Tibial nerve (tissue), 4 donors: ENCODE measurements around the gene MTUS2. TPM values are rescaled to one million over a fixed set of nuclear protein-coding genes. Genes with fewer than 3 reads are reported as not detected.

ENCODE experiments used
- DNase-seq, 2 donors: peaks; one replicate each; pipeline ENCODE4 v3.0.0-alpha.2; 2019; ENCODE audit warnings: low spot score in 2 of 2
- H3K27ac ChIP-seq, 4 donors: fragments of 200-600 bp; sonication (generic) in 3 of 4; one replicate each; pipeline ENCODE4 v1.5.1; 2017 to 2019; ENCODE audit warnings: mild to moderate bottlenecking in 1 of 4
- H3K27me3 ChIP-seq, 2 donors: fragments of 200-600 bp; sonication (generic) in 1 of 2; one replicate each; pipeline versions ENCODE4 v1.5.1 to v1.6.0; 2017 to 2019
- H3K36me3 ChIP-seq, 3 donors: fragments of 200-600 bp; sonication (generic); one replicate each; pipeline ENCODE4 v1.5.1; 2018 to 2019
- H3K4me1 ChIP-seq, 4 donors: fragments of 200-600 bp; sonication (generic) in 3 of 4; one replicate each; pipeline ENCODE4 v1.5.1; 2017 to 2019
- H3K4me3 ChIP-seq, 4 donors: fragments of 200-600 bp; sonication (generic) in 3 of 4; one replicate each; pipeline ENCODE4 v1.5.1; 2017 to 2019; ENCODE audit warnings: mild to moderate bottlenecking in 1 of 4, moderate library complexity in 1 of 4
- H3K9me3 ChIP-seq, 4 donors: fragments of 200-600 bp; sonication (generic) in 3 of 4; one replicate each; pipeline ENCODE4 v1.5.1; 2017 to 2019
- EP300 ChIP-seq, 2 donors: sonication (generic); formaldehyde crosslinking; IDR thresholded peaks; one replicate each; pipeline ENCODE4 v1.6.1; 2017; ENCODE audit warnings: antibody characterized with exemption in 2 of 2, mild to moderate bottlenecking in 1 of 2
- POLR2A ChIP-seq, 2 donors: fragments of 450-650 bp; IDR thresholded peaks; one replicate each; pipeline ENCODE4 v1.6.1; 2017; ENCODE audit warnings: antibody characterized with exemption in 2 of 2, mild to moderate bottlenecking in 2 of 2, moderate library complexity in 2 of 2
- WGBS, 2 donors: methylation state at CpG; one replicate each; pipeline ENCODE4 v1.1.5; 2018; 5-methylcytosine and 5-hydroxymethylcytosine counted together
- total RNA-seq, 4 donors: library from RNA; depleted of rRNA; stranded (reverse); fragments of >200 nt; gene quantifications; one replicate each; pipeline ENCODE4 v1.1.0, GENCODE V29; 2016
- TF ChIP-seq, protein P1 (sequence below), 5 experiments: fragments of 200-600 bp in 3 of 5; fragments of 450-650 bp in 2 of 5; sonication (generic) in 3 of 5; IDR thresholded peaks; one replicate each; pipeline ENCODE4 v1.5.1; 2016 to 2019; ENCODE audit warnings: antibody characterized with exemption in 5 of 5, mild to moderate bottlenecking in 3 of 5, moderate library complexity in 2 of 5

The MTUS2 gene
- total RNA-seq, 4 donors from 2014 or later, result 0.20 TPM; not detected in 3

DNA sequence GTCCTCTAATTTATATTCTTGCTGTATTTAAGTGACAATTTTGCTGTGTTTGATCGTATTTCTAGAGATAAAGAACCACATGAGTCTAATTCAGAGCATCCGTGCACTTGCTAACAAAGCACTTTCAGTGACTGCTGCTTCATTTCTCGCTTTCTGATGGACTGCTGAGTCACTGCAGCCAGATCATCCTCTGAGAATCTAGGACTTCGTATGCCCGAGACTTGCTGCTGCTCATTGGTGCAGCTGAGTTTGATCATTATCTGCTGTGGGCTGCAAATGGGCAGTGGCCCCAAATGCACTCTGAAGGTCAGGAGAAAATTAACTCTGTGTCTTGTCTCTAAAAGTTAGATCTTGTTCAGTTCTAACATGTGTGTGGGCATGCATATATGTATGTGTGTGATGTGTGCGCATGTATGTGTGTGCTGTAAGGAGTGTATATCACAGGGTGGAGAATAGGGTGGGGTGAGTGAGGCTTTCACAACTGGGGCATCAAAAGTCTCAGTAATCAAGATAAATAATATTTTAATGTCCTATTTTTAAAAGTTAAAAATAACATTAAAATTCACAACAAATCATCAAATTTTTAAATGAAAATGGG, 342.6 kb downstream of the MTUS2 start:
- H3K4me1 ChIP-seq, result no peaks in the 10 kb centered on the region
- TF ChIP-seq POLR2A (IDR thresholded peaks at IDR 0.05) (no peak), EP300 (IDR thresholded peaks at IDR 0.05) (no peak)
- WGBS, 2 donors, result 46% methylated on average over 6 of the region's 6 CpGs

DNA sequence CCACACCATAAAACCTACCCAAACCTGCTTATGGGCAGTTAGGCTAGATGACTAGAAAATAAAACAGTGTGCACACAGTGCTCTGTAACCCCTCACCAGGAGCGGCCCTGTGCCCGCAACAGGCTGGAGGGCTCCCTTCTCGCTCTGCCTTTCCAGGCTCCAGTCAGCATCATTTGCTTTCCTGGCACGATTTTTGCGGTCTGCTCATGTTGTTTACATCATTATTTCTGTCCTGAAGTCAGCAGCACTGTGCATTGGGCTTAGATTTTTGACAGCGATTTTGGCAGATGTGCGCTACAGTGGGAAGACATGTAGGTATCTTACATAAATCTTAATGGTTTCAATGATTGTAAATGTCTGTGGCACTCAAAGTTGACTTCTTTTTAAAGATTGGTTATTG, 344.0 kb downstream of the MTUS2 start:
- no peaks in the 10 kb centered on the region for H3K9me3 ChIP-seq
- no peak overlapping the region for H3K4me3 ChIP-seq
- no peaks in the 10 kb centered on the region for H3K4me1 ChIP-seq
- TF ChIP-seq POLR2A (IDR thresholded peaks at IDR 0.05) (no peak), EP300 (IDR thresholded peaks at IDR 0.05) (no peak)
- TF ChIP-seq, protein P1, sequence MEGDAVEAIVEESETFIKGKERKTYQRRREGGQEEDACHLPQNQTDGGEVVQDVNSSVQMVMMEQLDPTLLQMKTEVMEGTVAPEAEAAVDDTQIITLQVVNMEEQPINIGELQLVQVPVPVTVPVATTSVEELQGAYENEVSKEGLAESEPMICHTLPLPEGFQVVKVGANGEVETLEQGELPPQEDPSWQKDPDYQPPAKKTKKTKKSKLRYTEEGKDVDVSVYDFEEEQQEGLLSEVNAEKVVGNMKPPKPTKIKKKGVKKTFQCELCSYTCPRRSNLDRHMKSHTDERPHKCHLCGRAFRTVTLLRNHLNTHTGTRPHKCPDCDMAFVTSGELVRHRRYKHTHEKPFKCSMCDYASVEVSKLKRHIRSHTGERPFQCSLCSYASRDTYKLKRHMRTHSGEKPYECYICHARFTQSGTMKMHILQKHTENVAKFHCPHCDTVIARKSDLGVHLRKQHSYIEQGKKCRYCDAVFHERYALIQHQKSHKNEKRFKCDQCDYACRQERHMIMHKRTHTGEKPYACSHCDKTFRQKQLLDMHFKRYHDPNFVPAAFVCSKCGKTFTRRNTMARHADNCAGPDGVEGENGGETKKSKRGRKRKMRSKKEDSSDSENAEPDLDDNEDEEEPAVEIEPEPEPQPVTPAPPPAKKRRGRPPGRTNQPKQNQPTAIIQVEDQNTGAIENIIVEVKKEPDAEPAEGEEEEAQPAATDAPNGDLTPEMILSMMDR (IDR thresholded peaks at IDR 0.05), result no peak
- no peaks in the 10 kb centered on the region for H3K36me3 ChIP-seq
- H3K27me3 ChIP-seq, result no peaks in the 10 kb centered on the region
- no peak for DNase-seq
- 90 to 92% methylated on average over 7 of the region's 7 CpGs for WGBS, 2 donors
- no peak overlapping the region for H3K27ac ChIP-seq

More for the DNA sequence above, 342.6 kb downstream of the MTUS2 start:
- no peaks in the 10 kb centered on the region for H3K36me3 ChIP-seq
- H3K27ac ChIP-seq, result no peak overlapping the region
- no peak overlapping the region for H3K4me3 ChIP-seq
- no peaks in the 10 kb centered on the region for H3K9me3 ChIP-seq
- no peaks in the 10 kb centered on the region for H3K27me3 ChIP-seq
- no peak for DNase-seq

DNA sequence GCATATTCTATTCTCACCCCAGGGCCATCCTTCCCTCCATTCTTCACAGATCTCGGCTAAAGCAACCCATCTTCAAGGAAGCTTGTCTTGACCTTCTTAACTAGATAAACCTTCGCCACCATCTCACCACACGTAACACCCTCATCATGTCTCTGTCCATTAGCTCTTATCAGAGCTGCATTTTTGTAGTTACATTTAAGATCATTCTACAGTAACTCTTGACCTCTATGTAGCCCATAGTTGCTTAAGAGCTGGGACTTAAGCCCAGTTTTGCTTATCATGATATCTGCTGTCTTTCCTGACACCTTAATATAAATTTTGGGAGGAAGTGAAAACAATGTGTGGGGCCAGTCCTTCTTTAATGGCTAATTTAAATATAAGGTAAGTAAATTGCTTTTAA, 345.1 kb downstream of the MTUS2 start:
- 75 to 93% methylated on average over 3 of the region's 3 CpGs for WGBS, 2 donors
- H3K27me3 ChIP-seq, result no peaks in the 10 kb centered on the region
- no peaks in the 10 kb centered on the region for H3K9me3 ChIP-seq
- H3K4me1 ChIP-seq, result no peaks in the 10 kb centered on the region
- no peak overlapping the region for H3K27ac ChIP-seq
- H3K4me3 ChIP-seq, result no peak overlapping the region
- no peaks in the 10 kb centered on the region for H3K36me3 ChIP-seq
- DNase-seq, result no peak
- no peak for TF ChIP-seq POLR2A (IDR thresholded peaks at IDR 0.05)
- no peak for TF ChIP-seq EP300 (IDR thresholded peaks at IDR 0.05)
- TF ChIP-seq, protein P1 (IDR thresholded peaks at IDR 0.05), result no peak

DNA sequence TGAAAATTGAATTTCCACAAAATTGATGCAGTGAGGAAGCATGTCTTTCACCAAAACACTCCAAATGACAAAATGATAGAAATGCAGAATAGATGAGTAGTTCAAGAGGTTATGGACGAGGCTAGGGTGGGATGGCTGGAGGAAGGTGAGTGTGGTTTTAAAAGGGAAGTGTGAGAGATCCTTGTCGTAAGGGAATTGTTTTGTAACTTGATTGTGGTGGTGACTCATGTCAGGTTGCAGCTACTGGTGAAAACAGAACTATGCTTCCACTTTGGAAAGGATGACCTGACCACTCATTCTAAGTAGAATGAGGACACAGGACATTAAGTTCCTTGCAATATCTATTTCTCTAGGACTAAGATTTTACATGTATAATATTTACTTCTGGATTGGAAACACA, 345.7 kb downstream of the MTUS2 start:
- Histone ChIP-seq H3K4me1 (no peaks in the 10 kb centered on the region), H3K9me3 (no peaks in the 10 kb centered on the region), H3K4me3 (no peak overlapping the region), H3K27ac (no peak overlapping the region), H3K27me3 (no peaks in the 10 kb centered on the region), H3K36me3 (no peaks in the 10 kb centered on the region)
- TF ChIP-seq, protein P1 (IDR thresholded peaks at IDR 0.05), result no peak
- TF ChIP-seq POLR2A (IDR thresholded peaks at IDR 0.05) (no peak), EP300 (IDR thresholded peaks at IDR 0.05) (no peak)
- no peak for DNase-seq
- WGBS, 2 donors, result 54 to 57% methylated on average over 2 of the region's 2 CpGs

DNA sequence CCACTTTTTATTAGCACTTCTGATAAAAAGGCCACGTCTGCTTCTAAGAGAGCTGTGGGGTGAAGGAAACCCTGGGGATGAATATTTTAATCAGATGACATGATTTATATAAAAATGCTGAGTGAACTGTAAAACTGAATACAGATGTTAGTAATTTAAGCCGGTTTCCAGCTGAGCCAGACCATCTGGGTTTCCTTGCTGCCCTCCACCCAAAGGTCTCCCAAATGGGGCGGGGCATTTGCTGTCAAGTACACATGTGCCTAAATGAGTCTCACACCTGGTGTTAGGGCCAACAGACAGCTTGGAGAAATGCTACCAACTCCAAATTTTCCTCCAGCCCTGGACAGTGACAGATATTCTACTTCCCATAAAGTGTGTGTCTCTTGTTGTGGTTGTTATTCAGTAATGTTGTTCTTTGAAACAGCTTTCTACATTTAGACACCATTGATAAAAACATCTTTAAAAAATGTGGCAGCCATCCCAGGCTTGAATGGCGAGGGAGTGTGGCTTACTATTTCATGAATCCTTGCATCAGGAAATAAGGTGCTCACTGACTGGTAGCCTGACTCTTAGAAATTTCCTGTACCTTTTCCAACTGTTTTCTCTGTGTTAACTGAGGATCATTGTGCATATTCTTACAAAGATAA, 350.4 kb downstream of the MTUS2 start:
- H3K27ac ChIP-seq, result no peak overlapping the region
- TF ChIP-seq, protein P1 (IDR thresholded peaks at IDR 0.05), result no peak
- TF ChIP-seq EP300 (IDR thresholded peaks at IDR 0.05) (no peak), POLR2A (IDR thresholded peaks at IDR 0.05) (no peak)

More for the DNA sequence above, 350.4 kb downstream of the MTUS2 start:
- Histone ChIP-seq H3K36me3 (no peaks in the 10 kb centered on the region), H3K27me3 (no peaks in the 10 kb centered on the region), H3K4me3 (no peak overlapping the region), H3K4me1 (no peaks in the 10 kb centered on the region), H3K9me3 (peaks cover 0 to 5% (median 0%) of the 10 kb centered on the region in 4 donors)
- 54 to 60% methylated on average over 4 of the region's 4 CpGs for WGBS, 2 donors
- DNase-seq, result no peak
